H1 (cell line): Measurements from ENCODE around the gene PCTP. TPM values are rescaled to one million over a fixed set of nuclear protein-coding genes. Genes with fewer than 3 reads are reported as not detected.

Experiments used
- CTCF ChIA-PET: fragments of 300-600 bp; sonication (Branson Sonifier 250); formaldehyde crosslinking; loops from one replicate; lab custom pipeline; 2021; ENCODE audit not compliant: partially characterized antibody; lab: Charles Lee
- POLR2A ChIA-PET: fragments of 300-600 bp; sonication (Branson Sonifier 250); formaldehyde crosslinking; loops from one replicate; lab custom pipeline; 2021; ENCODE audit warnings: inconsistent platforms; ENCODE audit not compliant: partially characterized antibody; lab: Charles Lee
- DNase-seq, 2 experiments: peaks; one replicate each; pipeline versions ENCODE4 v3.0.0 to v3.0.0-alpha.2; 2010 to 2022; ENCODE audit warnings: low spot score in 2 of 2, low read depth in 1 of 2, mixed read lengths in 1 of 2
- FAIRE-seq: peaks from 2 replicates; lab custom pipeline; 2011; peaks lifted over from hg19 to GRCh38; lab: Jason Lieb, UNC
- H2AFZ ChIP-seq: 2 replicates; pipeline ENCODE4 v1.8.1; 2012; ENCODE audit warnings: low read length, inconsistent platforms
- H2AK5ac ChIP-seq: 2 replicates; pipeline ENCODE4 v1.6.1; 2013; ENCODE audit warnings: low read depth, low read length
- H2BK120ac ChIP-seq: replicated peaks from 2 replicates; pipeline ENCODE3; 2013; ENCODE audit warnings: low read depth, low read length, inconsistent platforms
- H2BK12ac ChIP-seq: 2 replicates; pipeline ENCODE4 v1.6.1; 2013; ENCODE audit warnings: low read depth, low read length
- H2BK15ac ChIP-seq: 2 replicates; pipeline ENCODE4 v1.6.1; 2013; ENCODE audit warnings: low read length
- H2BK20ac ChIP-seq: 2 replicates; pipeline ENCODE4 v1.6.1; 2013; ENCODE audit warnings: low read length
- H2BK5ac ChIP-seq: 2 replicates; pipeline ENCODE4 v1.6.1; 2013; ENCODE audit warnings: low read depth, low read length
- H3K14ac ChIP-seq: 2 replicates; pipeline ENCODE4 v1.6.1; 2013; ENCODE audit warnings: inconsistent platforms; ENCODE audit not compliant: insufficient read length
- H3K18ac ChIP-seq: 2 replicates; pipeline ENCODE4 v1.6.1; 2013; ENCODE audit warnings: low read length; ENCODE audit errors: extremely low read depth
- H3K23ac ChIP-seq: 2 replicates; pipeline ENCODE4 v1.6.1; 2013; ENCODE audit warnings: inconsistent platforms; ENCODE audit not compliant: insufficient read length
- H3K23me2 ChIP-seq: 2 replicates; pipeline ENCODE4 v1.6.1; 2013; ENCODE audit warnings: low read depth, low read length
- H3K27ac ChIP-seq: 2 replicates; pipeline ENCODE4 v1.6.1; 2011; ENCODE audit warnings: low read depth, low read length, inconsistent platforms
- H3K27me3 ChIP-seq, 4 experiments: replicated peaks in 1 of 4; 1 replicate in 1 of 4; 2 replicates in 3 of 4; pipeline versions ENCODE4 v1.6.1 to v1.8.1; 2011 to 2013; ENCODE audit warnings: low read length in 3 of 4, mild to moderate bottlenecking in 3 of 4, inconsistent platforms in 2 of 4, mixed read lengths in 2 of 4, moderate library complexity in 1 of 4; ENCODE audit not compliant: control insufficient read depth in 3 of 4, insufficient read depth in 3 of 4; ENCODE audit errors: extremely low read depth in 1 of 4
- H3K36me3 ChIP-seq, 4 experiments: 2 replicates each; pipeline versions ENCODE4 v1.6.1 to v1.8.1; 2011 to 2013; ENCODE audit warnings: mild to moderate bottlenecking in 4 of 4, low read length in 3 of 4, moderate library complexity in 2 of 4, control low read depth in 1 of 4, inconsistent platforms in 1 of 4; ENCODE audit not compliant: insufficient read depth in 4 of 4, control insufficient read depth in 2 of 4
- H3K4ac ChIP-seq: replicated peaks from 2 replicates; pipeline ENCODE3; 2013; ENCODE audit warnings: low read length, low read depth, mixed read lengths, inconsistent platforms; ENCODE audit not compliant: insufficient read length
- H3K4me1 ChIP-seq, 4 experiments: replicated peaks in 1 of 4; 1 replicate in 1 of 4; 2 replicates in 3 of 4; pipeline versions ENCODE4 v1.6.1 to v1.8.1; 2011 to 2013; ENCODE audit warnings: low read length in 3 of 4, inconsistent platforms in 2 of 4, mixed read lengths in 1 of 4; ENCODE audit not compliant: insufficient read depth in 4 of 4, control insufficient read depth in 3 of 4
- H3K4me2 ChIP-seq, 2 experiments: 2 replicates each; pipeline versions ENCODE4 v1.6.1 to v1.8.1; 2011 to 2013; ENCODE audit warnings: low read depth in 2 of 2, low read length in 2 of 2, control low read depth in 1 of 2, inconsistent platforms in 1 of 2, mild to moderate bottlenecking in 1 of 2; ENCODE audit not compliant: insufficient read depth in 1 of 2
- H3K4me3 ChIP-seq, 4 experiments: fragments of 200-600, 300-600 bp in 1 of 4; sonication (generic), shearing (Covaris generic), sonication (Bioruptor Twin) in 1 of 4; 2 replicates each; pipeline versions ENCODE4 v1.5.1 to v1.8.1; 2011 to 2016; ENCODE audit warnings: low read length in 4 of 4, low read depth in 3 of 4, control low read depth in 2 of 4, inconsistent platforms in 2 of 4, mild to moderate bottlenecking in 2 of 4, mixed read lengths in 1 of 4, moderate library complexity in 1 of 4; ENCODE audit not compliant: insufficient read depth in 2 of 4; ENCODE audit errors: extremely low read depth in 1 of 4
- H3K56ac ChIP-seq: replicated peaks from 2 replicates; pipeline ENCODE3; 2013; ENCODE audit warnings: low read depth, mild to moderate bottlenecking, mixed read lengths, low read length, inconsistent platforms; ENCODE audit not compliant: insufficient read length
- H3K79me1 ChIP-seq: 2 replicates; pipeline ENCODE4 v1.6.1; 2013; ENCODE audit warnings: low read depth, low read length, control low read depth
- H3K79me2 ChIP-seq, 2 experiments: 2 replicates each; pipeline versions ENCODE4 v1.6.1 to v1.8.1; 2012 to 2013; ENCODE audit warnings: low read length in 2 of 2, mild to moderate bottlenecking in 2 of 2, inconsistent platforms in 1 of 2; ENCODE audit not compliant: insufficient read depth in 2 of 2, control insufficient read depth in 1 of 2
- H3K9ac ChIP-seq, 4 experiments: replicated peaks in 1 of 4; 1 replicate in 1 of 4; 2 replicates in 3 of 4; pipeline versions ENCODE4 v1.6.1 to v1.8.1; 2011 to 2013; ENCODE audit warnings: low read depth in 3 of 4, low read length in 3 of 4, control low read depth in 2 of 4, mild to moderate bottlenecking in 2 of 4, moderate library complexity in 2 of 4, inconsistent platforms in 1 of 4; ENCODE audit errors: extremely low read depth in 1 of 4
- H3K9me3 ChIP-seq, 2 experiments: 2 replicates each; pipeline versions ENCODE4 v1.6.1 to v1.8.1; 2012 to 2013; ENCODE audit warnings: mild to moderate bottlenecking in 2 of 2, moderate library complexity in 2 of 2, control low read depth in 1 of 2, inconsistent platforms in 1 of 2, low read depth in 1 of 2, low read length in 1 of 2, mixed read lengths in 1 of 2; ENCODE audit not compliant: insufficient read depth in 2 of 2
- H4K20me1 ChIP-seq, 2 experiments: replicated peaks in 1 of 2; 2 replicates each; pipeline versions ENCODE3 to v1.8.1; 2011 to 2013; ENCODE audit warnings: inconsistent platforms in 2 of 2, low read length in 2 of 2, mild to moderate bottlenecking in 1 of 2; ENCODE audit not compliant: insufficient read depth in 2 of 2, control insufficient read depth in 1 of 2
- H4K5ac ChIP-seq: 2 replicates; pipeline ENCODE4 v1.6.1; 2013; ENCODE audit warnings: low read length, low read depth, mixed read lengths, inconsistent platforms; ENCODE audit not compliant: insufficient read length
- H4K8ac ChIP-seq: 2 replicates; pipeline ENCODE4 v1.8.0; 2013; ENCODE audit warnings: mild to moderate bottlenecking, moderate library complexity, low read length, inconsistent platforms; ENCODE audit not compliant: insufficient read depth; ENCODE audit errors: extremely low read depth
- H4K91ac ChIP-seq: replicated peaks from 2 replicates; pipeline ENCODE3; 2013; ENCODE audit warnings: low read length, mixed read lengths, inconsistent platforms; ENCODE audit not compliant: insufficient read length
- RFX5 ChIP-seq: IDR thresholded peaks from 2 replicates; pipeline ENCODE4 v1.6.1; 2011; ENCODE audit warnings: low read depth, low read length, improper control_type of control experiment, borderline replicate concordance
- TCF12 ChIP-seq: IDR thresholded peaks from 2 replicates; pipeline ENCODE4 v1.6.1; 2011; ENCODE audit warnings: low read depth, mild to moderate bottlenecking, low read length
- WGBS, 2 experiments: shearing (Covaris generic) in 1 of 2; methylation state at CpG; one replicate each; pipeline versions ENCODE4 v1.1.6 to v1.1.7; 2013 to 2015; ENCODE audit warnings: low lambda C conversion rate in 2 of 2, mixed read lengths in 2 of 2, inconsistent platforms in 1 of 2, low coverage in 1 of 2, missing lambda C conversion rate in 1 of 2; ENCODE audit not compliant: insufficient replicate concordance in 2 of 2, insufficient coverage in 1 of 2, insufficient read length in 1 of 2; ENCODE audit errors: extremely low coverage in 1 of 2, missing lambda C conversion rate in 1 of 2; 5-methylcytosine and 5-hydroxymethylcytosine counted together
- polyA plus RNA-seq, 7 experiments: library from polyadenylated mRNA; depleted of rRNA in 3 of 7; stranded (reverse) in 5 of 7; unstranded in 2 of 7; fragments of >200 nt in 5 of 7; fragments of 200-250 nt in 2 of 7; gene quantifications; 1 replicate in 5 of 7; 2 replicates in 1 of 7; 4 replicates in 1 of 7; pipeline versions ENCODE4 v1.2.1 to v1.2.3, GENCODE V29; 2011 to 2013; ENCODE audit warnings: missing spikeins in 2 of 7, mixed read lengths in 2 of 7
- total RNA-seq: library from RNA; stranded (reverse); fragmentation: NEBNext Ultra II Directional; extraction: Animal tissue kit (Norgen Biotek cat#: 25700); gene quantifications from 2 replicates; pipeline ENCODE4 v1.2.1, GENCODE V29; 2021

PCTP gene
- total and polyA plus RNA-seq, 2 of the 8 experiments (the other 6 are each of a cell fraction or from before 2014, with no cell fraction given), result 14.1 to 14.6 TPM

GRCh38 chr17:55734128-55734781, 16.6 kb upstream of the PCTP start:
- Histone ChIP-seq H2BK20ac (no peak overlapping the region), H3K14ac (no peak overlapping the region), H2AK5ac (no peak overlapping the region), H3K27ac (no peak overlapping the region), H3K79me1 (no peaks in the 10 kb centered on the region), H3K36me3 (no peaks in the 10 kb centered on the region), H3K4me3 (no peak overlapping the region), H3K9ac (no peak overlapping the region), H4K20me1 (no peaks in the 10 kb centered on the region), H2BK5ac (no peak overlapping the region), H3K4me2 (peak overlapping the region; percentile 29 to 44; a peak in 1 of 4 replicates), H3K4me1 (peaks cover 1 to 17% (median 15%) of the 10 kb centered on the region in 4 experiments; a peak in 4 of 7 replicates), H2BK15ac (no peak overlapping the region), H3K9me3 (no peaks in the 10 kb centered on the region), H3K23ac (no peak overlapping the region), H3K79me2 (no peaks in the 10 kb centered on the region), H3K23me2 (no peaks in the 10 kb centered on the region; the same call in 1 of the 2 replicates)
- ChIA-PET POLR2A (interaction anchor here (0.9 to 1.4 kb wide), 2 partner anchors 9 to 132 kb away, joined by 3 to 4 read pairs; no protein-coding TSS in a partner anchor), CTCF (interaction anchor here (0.7 to 6.8 kb wide), 22 partner anchors 8 to 377 kb away, joined by 3 to 61 read pairs (median 5); partner anchors contain the start of genes PCTP and TMEM100)
- 49% methylated on average over 4 of the region's 4 CpGs; no CpG with 5 or more reads in 1 of the 2 experiments for WGBS, 2 experiments
- FAIRE-seq, result no peak
- no peak for TF ChIP-seq RFX5
- TF ChIP-seq TCF12, result peak; percentile 58; the same call in 1 of the 2 replicates
- TF ChIP-seq, all 59 proteins: peak for 1
- Histone ChIP-seq H3K56ac (peak overlapping the region; percentile 81), H4K5ac (no peak overlapping the region), H3K4ac (no peak overlapping the region), H4K91ac (no peak overlapping the region), H3K18ac (no peak overlapping the region), H3K27me3 (no peaks in the 10 kb centered on the region), H4K8ac (no peak overlapping the region), H2BK120ac (no peak overlapping the region), H2AFZ (peak overlapping the region; percentile 78), H2BK12ac (no peak overlapping the region)
- DNase-seq, result no peak
